Omental fat pad (tissue), 4 donors: ENCODE results near the gene ERFE. TPM values are rescaled to one million over a fixed set of nuclear protein-coding genes. Genes with fewer than 3 reads are reported as not detected.

Experiments
- ATAC-seq: fragments of 150-250 bp; one replicate; pipeline ENCODE4 v1.9.1; 2016; ENCODE audit warnings: mild to moderate bottlenecking, moderate library complexity; ENCODE audit not compliant: low FRiP score
- DNase-seq: peaks from one replicate; pipeline ENCODE4 v3.0.0-alpha.2; 2019; ENCODE audit warnings: low spot score
- CTCF ChIP-seq, 3 donors: fragments of 450-650 bp; IDR thresholded peaks; one replicate each; pipeline ENCODE4 v1.5.1; 2016 to 2017; ENCODE audit warnings: antibody characterized with exemption in 3 of 3, mild to moderate bottlenecking in 3 of 3, moderate library complexity in 2 of 3
- total RNA-seq, 4 donors: library from RNA; depleted of rRNA; stranded (reverse); fragments of >200 nt; gene quantifications; one replicate each; pipeline ENCODE4 v1.1.0, GENCODE V29; 2016

The ERFE gene
- total RNA-seq, 4 donors from 2014 or later = 1.1 to 1.9 TPM; not detected in 2

- DNase-seq (no peak), ATAC-seq (no peak)
- TF ChIP-seq CTCF (IDR thresholded peaks at IDR 0.05) = no peak
Observed at GRCh38 chr2:238173692-238174091, 14.9 kb downstream of the ERFE start.

- DNase-seq (no peak), ATAC-seq (no peak)
- TF ChIP-seq CTCF (IDR thresholded peaks at IDR 0.05) = no peak
Observed at GRCh38 chr2:238174291-238174690, 15.5 kb downstream of the ERFE start.

DNA sequence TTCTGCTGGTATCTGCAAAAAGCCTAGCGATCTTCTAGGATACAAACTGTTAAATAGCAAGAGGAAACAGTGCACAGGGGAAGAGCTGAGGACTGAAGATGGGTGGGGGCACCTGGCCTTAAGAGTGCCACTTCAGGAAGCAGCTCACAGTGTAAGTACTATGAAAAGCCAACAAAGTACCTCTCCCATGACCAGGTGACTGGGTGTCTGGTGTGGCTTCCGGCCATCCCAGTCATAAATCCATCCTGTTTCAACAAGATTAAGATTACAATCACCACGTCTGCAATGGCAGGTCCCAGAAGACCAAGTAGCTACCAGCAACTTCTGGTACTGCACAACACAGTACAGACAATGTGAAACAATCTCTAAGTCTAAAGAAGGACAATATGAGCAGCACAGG lies 15.9 kb downstream of the ERFE start:
- DNase-seq (no peak), ATAC-seq (no peak)
- TF ChIP-seq CTCF (IDR thresholded peaks at IDR 0.05) = no peak

GRCh38 chr2:238176613-238177012 lies 17.8 kb downstream of the ERFE start:
- DNase-seq = no peak
- ATAC-seq = no peak
- TF ChIP-seq CTCF (IDR thresholded peaks at IDR 0.05) = no peak

- no peak for ATAC-seq
- no peak for DNase-seq
- no peak for TF ChIP-seq CTCF (IDR thresholded peaks at IDR 0.05)
Observed at GRCh38 chr2:238180554-238180953, 21.8 kb downstream of the ERFE start.

GRCh38 chr2:238182362-238182761 lies 23.6 kb downstream of the ERFE start:
- ATAC-seq = no peak
- DNase-seq = no peak
- TF ChIP-seq CTCF (IDR thresholded peaks at IDR 0.05) = no peak

- no peak for TF ChIP-seq CTCF (IDR thresholded peaks at IDR 0.05)
- DNase-seq (no peak), ATAC-seq (no peak)
Observed at GRCh38 chr2:238183821-238184220, 25.1 kb downstream of the ERFE start.
